SJSA1 (cell line): ENCODE measurements around the gene PHF2. TPM values are rescaled to one million over a fixed set of nuclear protein-coding genes. Genes with fewer than 3 reads are reported as not detected.
A peak's percentile ranks its signal among the peaks of the same experiment; 100 is the strongest.
"Not testable (repeated sequence)": the region's sequence is repeated elsewhere in the genome, so short reads cannot be mapped to it uniquely, and the experiment has no call there.

Source experiments
- DNase-seq, 2 experiments: peaks; one replicate each; pipeline ENCODE4 v3.0.0-alpha.2; 2015 to 2020; ENCODE audit warnings: low spot score in 2 of 2, low read depth in 1 of 2
- H3K27ac ChIP-seq: fragments of 250-450 bp; sonication (Bioruptor Pico); 2 replicates; pipeline ENCODE4 v1.5.1; 2020; ENCODE audit warnings: mild to moderate bottlenecking, moderate library complexity
- H3K27me3 ChIP-seq: fragments of 250-450 bp; sonication (Bioruptor Pico); replicated peaks from 2 replicates; pipeline ENCODE4 v1.5.1; 2020; ENCODE audit warnings: mild to moderate bottlenecking, moderate library complexity
- H3K36me3 ChIP-seq: fragments of 250-450 bp; sonication (Bioruptor Pico); 2 replicates; pipeline ENCODE4 v1.5.1; 2020; ENCODE audit warnings: mild to moderate bottlenecking
- H3K4me1 ChIP-seq: fragments of 250-450 bp; sonication (Bioruptor Pico); replicated peaks from 2 replicates; pipeline ENCODE4 v1.6.1; 2021; ENCODE audit warnings: mild to moderate bottlenecking
- H3K4me3 ChIP-seq: fragments of 250-450 bp; sonication (Bioruptor Pico); 2 replicates; pipeline ENCODE4 v1.5.1; 2020; ENCODE audit warnings: mild to moderate bottlenecking
- H3K9me3 ChIP-seq: fragments of 250-450 bp; sonication (Bioruptor Pico); replicated peaks from 2 replicates; pipeline ENCODE4 v1.5.1; 2020; ENCODE audit warnings: mild to moderate bottlenecking
- total RNA-seq: library from RNA; depleted of rRNA; stranded (reverse); fragments of >200 nt; shearing (Covaris generic); gene quantifications from 2 replicates; pipeline ENCODE4 v1.2.3, GENCODE V29; 2014

Gene PHF2
- total RNA-seq, 1 experiment from 2014 or later = 19.9 TPM

- not testable (repeated sequence) for H3K36me3 ChIP-seq, H3K27me3 ChIP-seq, H3K4me3 ChIP-seq, H3K27ac ChIP-seq, H3K4me1 ChIP-seq, H3K9me3 ChIP-seq
- DNase-seq = peak in 1 of 2 experiments; percentile 26
These were observed 96.1 kb downstream of the PHF2 start for GRCh38 chr9:93672330-93673020.

GRCh38 chr9:93673021-93673838 is 96.8 kb downstream of the PHF2 start:
- Histone ChIP-seq H3K27me3 (no peaks in the 10 kb centered on the region), H3K36me3 (0 out of 2 replicates have a peak, but pooled peaks cover 2% of the 10 kb centered on the region), H3K9me3 (no peaks in the 10 kb centered on the region), H3K27ac (no peak overlapping the region), H3K4me3 (no peak overlapping the region), H3K4me1 (no peaks in the 10 kb centered on the region)
- peak in 1 of 2 experiments; percentile 41 for DNase-seq

GRCh38 chr9:93673839-93674334 is 97.5 kb downstream of the PHF2 start:
- no peaks in the 10 kb centered on the region for H3K4me1 ChIP-seq
- 0 out of 2 replicates have a peak, but pooled peaks cover 2% of the 10 kb centered on the region for H3K36me3 ChIP-seq
- no peaks in the 10 kb centered on the region for H3K9me3 ChIP-seq
- H3K4me3 ChIP-seq = no peak overlapping the region
- H3K27me3 ChIP-seq = no peaks in the 10 kb centered on the region
- peak in 1 of 2 experiments; percentile 26 for DNase-seq
- no peak overlapping the region for H3K27ac ChIP-seq

- H3K4me1 ChIP-seq = no peaks in the 10 kb centered on the region
- no peak overlapping the region for H3K4me3 ChIP-seq
- DNase-seq = peak in 1 of 2 experiments; percentile 29
- no peak overlapping the region for H3K27ac ChIP-seq
- no peaks in the 10 kb centered on the region for H3K9me3 ChIP-seq
- H3K27me3 ChIP-seq = no peaks in the 10 kb centered on the region
- 0 out of 2 replicates have a peak, but pooled peaks cover 2% of the 10 kb centered on the region for H3K36me3 ChIP-seq
These were observed 98.4 kb downstream of the PHF2 start for GRCh38 chr9:93674580-93675335.

GRCh38 chr9:93675336-93676150 is 99.2 kb downstream of the PHF2 start:
- Histone ChIP-seq H3K4me1 (no peaks in the 10 kb centered on the region), H3K27me3 (no peaks in the 10 kb centered on the region), H3K27ac (no peak overlapping the region), H3K36me3 (0 out of 2 replicates have a peak, but pooled peaks cover 2% of the 10 kb centered on the region), H3K4me3 (no peak overlapping the region), H3K9me3 (no peaks in the 10 kb centered on the region)
- peak in 1 of 2 experiments; percentile 36 for DNase-seq

- no peak overlapping the region for H3K27ac ChIP-seq
- H3K36me3 ChIP-seq = 0 out of 2 replicates have a peak, but pooled peaks cover 2% of the 10 kb centered on the region
- DNase-seq = peak in 1 of 2 experiments; percentile 31
These were observed 100.1 kb downstream of the PHF2 start for GRCh38 chr9:93676310-93677047.

GRCh38 chr9:93677048-93677571 is 100.7 kb downstream of the PHF2 start:
- peak in 1 of 2 experiments; percentile 26 for DNase-seq
- H3K4me3 ChIP-seq = no peak overlapping the region
- H3K4me1 ChIP-seq = no peaks in the 10 kb centered on the region
- 0 out of 2 replicates have a peak, but pooled peaks cover 2% of the 10 kb centered on the region for H3K36me3 ChIP-seq
- H3K9me3 ChIP-seq = no peaks in the 10 kb centered on the region
- no peak overlapping the region for H3K27ac ChIP-seq
- no peaks in the 10 kb centered on the region for H3K27me3 ChIP-seq

More at GRCh38 chr9:93676310-93677047, 100.1 kb downstream of the PHF2 start:
- H3K4me1 ChIP-seq = no peaks in the 10 kb centered on the region
- no peaks in the 10 kb centered on the region for H3K27me3 ChIP-seq
- H3K4me3 ChIP-seq = no peak overlapping the region
- no peaks in the 10 kb centered on the region for H3K9me3 ChIP-seq

GRCh38 chr9:93677641-93678136 is 101.3 kb downstream of the PHF2 start:
- DNase-seq = peak in 1 of 2 experiments; percentile 24
- H3K9me3 ChIP-seq = no peaks in the 10 kb centered on the region

GRCh38 chr9:93678199-93679019 is 102.0 kb downstream of the PHF2 start:
- Histone ChIP-seq H3K4me3 (no peak overlapping the region), H3K27ac (no peak overlapping the region), H3K9me3 (no peaks in the 10 kb centered on the region), H3K27me3 (no peaks in the 10 kb centered on the region), H3K4me1 (no peaks in the 10 kb centered on the region), H3K36me3 (0 out of 2 replicates have a peak, but pooled peaks cover 2% of the 10 kb centered on the region)
- no peak for DNase-seq

More at GRCh38 chr9:93677641-93678136, 101.3 kb downstream of the PHF2 start:
- H3K27me3 ChIP-seq = no peaks in the 10 kb centered on the region
- H3K36me3 ChIP-seq = 0 out of 2 replicates have a peak, but pooled peaks cover 2% of the 10 kb centered on the region
- H3K27ac ChIP-seq = no peak overlapping the region
- no peak overlapping the region for H3K4me3 ChIP-seq
- no peaks in the 10 kb centered on the region for H3K4me1 ChIP-seq

GRCh38 chr9:93679536-93680442 is 103.4 kb downstream of the PHF2 start:
- no peak for DNase-seq
- no peak overlapping the region for H3K4me3 ChIP-seq
- 0 out of 2 replicates have a peak, but pooled peaks cover 2% of the 10 kb centered on the region for H3K36me3 ChIP-seq
- H3K27ac ChIP-seq = no peak overlapping the region
- H3K9me3 ChIP-seq = no peaks in the 10 kb centered on the region
- H3K27me3 ChIP-seq = no peaks in the 10 kb centered on the region
- H3K4me1 ChIP-seq = no peaks in the 10 kb centered on the region
